Measurements from ENCODE around the gene ZSCAN21.
"Not testable (repeated sequence)": the region's sequence is repeated elsewhere in the genome, so short reads cannot be mapped to it uniquely, and the experiment has no call there.

Gene ZSCAN21

DNA sequence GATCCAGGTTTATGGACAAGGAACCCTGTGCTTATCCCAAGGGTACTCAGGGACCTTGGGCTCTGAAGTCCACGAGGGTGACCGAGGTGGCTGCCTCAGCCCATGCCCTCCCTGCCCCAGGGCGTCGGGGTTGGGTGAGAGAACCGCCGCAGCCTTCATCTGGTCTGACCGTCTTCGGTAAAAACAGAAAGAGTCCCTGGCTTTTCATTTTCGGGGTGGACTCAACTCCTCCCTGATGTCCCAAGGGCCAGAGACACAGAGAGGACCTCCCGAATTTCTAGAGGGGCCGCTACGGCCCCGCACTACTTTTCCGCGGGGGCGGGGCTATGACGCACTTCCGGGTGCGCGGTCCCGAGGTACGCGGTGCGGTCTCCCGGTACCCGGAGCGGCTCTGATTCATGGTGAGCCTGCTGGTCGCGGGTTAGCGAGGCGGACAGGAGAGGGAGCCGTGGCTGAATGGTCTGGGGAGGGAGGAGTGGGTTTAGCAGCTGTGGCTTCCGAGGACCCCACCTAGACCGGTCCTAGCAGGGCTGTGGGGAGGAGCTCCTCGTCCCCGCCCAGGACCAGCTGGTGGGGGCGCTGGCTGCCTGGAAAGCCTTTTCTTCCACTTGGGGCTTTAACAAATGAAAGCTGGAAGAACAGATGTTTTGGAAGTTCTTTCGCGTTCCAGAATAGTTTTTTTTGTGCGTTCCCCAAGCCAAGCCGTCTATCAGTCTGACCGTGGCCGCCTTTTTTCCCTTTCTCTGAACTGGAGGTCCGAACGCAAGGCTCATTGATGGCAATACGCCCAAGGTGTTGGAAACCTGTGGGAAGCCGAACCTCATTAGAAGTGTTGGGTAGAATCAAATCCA, at the start of gene ZSCAN21:
ZSCAN21 (plus strand) TSS at position 334 of the 851 bp plus-strand sequence. CDS start 7,233 bp downstream, outside the sequence.
- DNase-seq (ENCODE audit: low read depth): peak; percentile 27
- H3K4me3 ChIP-seq (ENCODE audit: control insufficient read depth, low read depth, low read length): peak within 1 kb of the TSS; percentile 77
- peak; percentile 21 for TF ChIP-seq CTCF (IDR thresholded peaks at IDR 0.05; ENCODE audit: control insufficient read depth, insufficient read depth, low read depth, low read length, missing control alignments)

GRCh38 chr7:100000239-100000638, 49.3 kb upstream of the ZSCAN21 start:
- no peak overlapping the region for H3K4me3 ChIP-seq (ENCODE audit: control insufficient read depth, low read depth, low read length)
- no peak for DNase-seq (ENCODE audit: low read depth)
- TF ChIP-seq CTCF (IDR thresholded peaks at IDR 0.05; ENCODE audit: control insufficient read depth, insufficient read depth, low read depth, low read length, missing control alignments): no peak

- no peak for TF ChIP-seq CTCF (IDR thresholded peaks at IDR 0.05; ENCODE audit: control insufficient read depth, insufficient read depth, low read depth, low read length, missing control alignments)
- H3K4me3 ChIP-seq (ENCODE audit: control insufficient read depth, low read depth, low read length): no peak overlapping the region
- no peak for DNase-seq (ENCODE audit: low read depth)
Observed at GRCh38 chr7:100003711-100004661, 45.6 kb upstream of the ZSCAN21 start.

DNA sequence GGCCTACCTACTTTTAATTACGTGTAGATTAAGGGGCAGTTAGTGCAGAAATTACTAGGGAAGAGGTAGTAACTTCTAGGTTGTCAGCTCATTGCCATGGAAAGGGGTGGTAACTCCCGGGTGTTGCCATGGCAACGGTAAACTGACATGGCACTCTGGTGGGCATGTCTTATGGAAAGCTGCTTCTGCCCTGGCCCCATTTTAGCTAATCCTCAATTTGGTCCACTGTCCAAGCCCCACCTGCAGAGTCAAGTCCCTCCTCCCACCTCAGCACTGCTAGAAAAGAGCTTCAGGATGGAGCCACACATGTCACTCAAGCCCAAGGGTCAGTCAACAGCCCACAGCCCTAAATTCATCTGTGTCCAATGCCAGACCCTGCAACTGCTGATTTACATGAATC, 41.7 kb upstream of the ZSCAN21 start:
- TF ChIP-seq CTCF (IDR thresholded peaks at IDR 0.05; ENCODE audit: control insufficient read depth, insufficient read depth, low read depth, low read length, missing control alignments): no peak
- H3K4me3 ChIP-seq (ENCODE audit: control insufficient read depth, low read depth, low read length): no peak overlapping the region
- DNase-seq (ENCODE audit: low read depth): no peak

DNA sequence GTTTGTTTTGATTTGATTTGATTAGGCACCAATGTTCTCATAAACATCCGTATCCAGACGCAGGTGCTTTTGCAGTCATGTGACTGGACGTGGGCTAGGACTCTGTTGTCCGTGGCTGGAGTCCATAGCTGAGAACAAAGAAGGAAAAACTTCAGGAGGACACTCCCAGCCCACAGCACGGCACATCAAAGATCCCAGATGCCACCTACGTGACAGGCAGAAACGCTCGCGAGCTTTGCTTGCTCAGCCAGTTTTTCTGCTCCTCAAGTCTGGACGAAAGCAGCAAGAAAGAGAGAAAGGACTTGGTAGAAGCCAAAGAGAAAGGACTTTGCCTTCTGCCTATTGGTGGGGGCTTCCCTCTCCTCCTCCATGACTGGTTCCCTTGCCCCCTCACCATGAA, 41.0 kb upstream of the ZSCAN21 start:
- TF ChIP-seq CTCF (IDR thresholded peaks at IDR 0.05; ENCODE audit: control insufficient read depth, insufficient read depth, low read depth, low read length, missing control alignments): no peak
- no peak overlapping the region for H3K4me3 ChIP-seq (ENCODE audit: control insufficient read depth, low read depth, low read length)
- DNase-seq (ENCODE audit: low read depth): no peak

DNA sequence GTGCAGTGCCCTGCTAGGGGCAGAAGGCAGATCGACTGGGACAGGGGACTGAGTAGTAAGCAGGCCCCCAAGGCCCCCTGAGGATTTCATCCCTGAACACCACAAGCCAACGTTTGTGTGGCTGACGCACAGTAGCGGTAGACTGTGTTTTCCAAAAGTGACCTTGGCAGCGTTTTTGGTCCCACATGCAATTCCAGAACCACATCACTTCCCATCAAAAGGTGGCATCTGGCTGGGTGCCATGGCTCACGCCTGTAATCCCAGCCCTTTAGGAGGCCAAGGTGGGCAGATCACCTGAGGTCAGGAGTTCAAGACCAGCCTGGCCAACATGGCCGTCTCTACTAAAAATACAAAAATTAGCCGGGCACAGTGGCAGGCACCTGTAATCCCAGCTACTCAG, 39.6 kb upstream of the ZSCAN21 start:
- DNase-seq (ENCODE audit: low read depth); H3K4me3 ChIP-seq (ENCODE audit: control insufficient read depth, low read depth, low read length): not testable (repeated sequence)

- no peak for TF ChIP-seq CTCF (IDR thresholded peaks at IDR 0.05; ENCODE audit: control insufficient read depth, insufficient read depth, low read depth, low read length, missing control alignments)
Observed at GRCh38 chr7:100010901-100011300, 38.7 kb upstream of the ZSCAN21 start.

More at GRCh38 chr7:100010901-100011300, 38.7 kb upstream of the ZSCAN21 start:
- H3K4me3 ChIP-seq (ENCODE audit: control insufficient read depth, low read depth, low read length): no peak overlapping the region
- DNase-seq (ENCODE audit: low read depth): no peak
